Measurements from ENCODE around the gene CCL4L2. TPM values are rescaled to one million over a fixed set of nuclear protein-coding genes. Genes with fewer than 3 reads are reported as not detected.
"Not testable (repeated sequence)": the region's sequence is repeated elsewhere in the genome, so short reads cannot be mapped to it uniquely, and the experiment has no call there.

CCL4L2 gene
- total RNA-seq, 4 donors from 2014 or later, result 1.1 TPM; not detected in 3

DNA sequence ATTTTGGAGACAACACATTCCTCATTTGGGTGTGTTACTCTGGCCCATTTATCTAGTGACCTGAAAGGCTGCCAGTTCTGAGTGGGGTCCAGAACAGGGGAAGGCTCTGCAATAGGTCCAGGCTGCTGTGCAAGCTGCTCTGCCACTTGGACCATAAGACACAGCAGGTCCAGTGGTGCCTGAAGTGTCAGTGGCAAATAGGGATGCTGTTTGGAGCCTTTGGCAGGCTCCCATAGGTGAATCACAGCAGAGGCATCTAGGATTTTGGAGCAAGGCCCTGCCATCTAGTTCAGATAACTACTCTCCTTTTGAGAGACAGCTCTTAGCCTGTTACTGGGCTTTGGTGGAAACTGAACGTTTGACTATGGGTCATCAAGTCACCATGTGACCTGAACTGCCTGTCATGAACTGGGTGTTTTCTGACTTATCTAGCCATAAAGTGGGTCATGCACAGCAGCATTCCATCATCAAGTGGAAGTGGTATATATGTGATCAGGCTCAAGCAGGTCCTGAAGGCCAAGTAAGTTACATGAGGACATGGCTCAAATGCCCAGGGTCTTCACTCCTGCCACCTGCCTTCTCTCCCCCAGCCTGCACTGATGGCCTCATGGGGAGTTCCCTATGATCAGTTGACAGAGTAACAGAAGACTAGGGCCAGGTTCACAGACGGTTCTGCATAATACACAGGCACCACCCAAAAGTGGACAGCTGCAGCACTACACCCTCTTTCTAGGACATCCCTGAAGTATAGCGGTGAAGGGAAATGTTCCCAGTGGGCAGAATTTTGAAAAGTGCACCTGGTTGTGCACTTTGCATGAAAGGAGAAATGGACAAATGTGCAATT lies 10.1 kb downstream of the CCL4L2 start:
- DNase-seq (ENCODE audit: low spot score in 2 of 2); H3K4me3 ChIP-seq (ENCODE audit: low read depth, poor library complexity, severe bottlenecking); intact Hi-C loops (cut with DNase I; ENCODE audit: low total_unique reads): not testable (repeated sequence)
- WGBS, 2 donors, result 71 to 74% methylated on average over 3 of the region's 3 CpGs

DNA sequence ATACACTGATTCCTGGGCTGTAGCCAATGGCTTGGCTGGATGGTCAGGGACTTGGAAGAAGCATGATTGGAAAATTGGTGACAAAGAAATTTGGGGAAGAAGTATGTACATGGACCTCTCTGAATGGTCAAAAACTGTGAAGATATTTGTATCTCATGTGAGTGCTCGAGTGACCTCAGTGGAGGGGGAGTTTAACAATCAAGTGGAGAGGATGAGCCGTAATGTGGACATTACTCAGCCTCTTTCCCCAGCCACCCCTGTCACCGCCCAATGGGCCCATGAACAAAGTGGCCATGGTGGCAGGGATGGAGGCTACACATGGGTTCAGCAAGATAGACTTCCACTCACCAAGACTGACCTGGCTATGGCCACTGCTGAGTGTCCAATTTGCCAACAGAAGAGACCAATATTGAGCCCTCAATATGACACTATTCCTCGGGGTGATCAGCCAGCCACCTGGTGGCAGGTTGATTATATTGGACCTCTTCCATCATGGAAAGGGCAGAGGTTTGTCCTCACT lies 10.8 kb downstream of the CCL4L2 start:
- H3K4me3 ChIP-seq (ENCODE audit: low read depth, poor library complexity, severe bottlenecking); DNase-seq (ENCODE audit: low spot score in 2 of 2); intact Hi-C loops (cut with DNase I; ENCODE audit: low total_unique reads): not testable (repeated sequence)
- 87 to 90% methylated on average over 4 of the region's 4 CpGs for WGBS, 2 donors

DNA sequence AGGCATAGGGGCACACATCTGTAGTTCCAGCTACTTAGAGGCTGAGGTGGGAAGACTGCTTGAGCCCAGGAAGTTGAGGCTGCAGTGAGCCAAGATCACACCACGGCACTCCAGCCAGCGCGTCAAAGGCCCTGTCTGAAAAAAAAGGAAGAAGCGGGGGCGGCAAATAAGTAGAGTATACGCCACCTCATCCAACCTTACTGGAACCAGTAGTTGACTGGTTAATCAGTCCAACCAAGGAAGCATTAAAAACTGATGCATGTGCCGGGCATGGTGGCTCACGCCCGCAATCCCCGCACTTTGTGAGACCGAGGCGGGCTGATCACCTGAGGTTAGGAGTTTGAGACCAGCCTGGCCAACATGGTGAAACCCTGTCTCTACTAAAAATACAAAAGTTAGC lies 12.1 kb downstream of the CCL4L2 start:
- 89 to 91% methylated on average over 12 of the region's 12 CpGs for WGBS, 2 donors
- DNase-seq (ENCODE audit: low spot score in 2 of 2); intact Hi-C loops (cut with DNase I; ENCODE audit: low total_unique reads); H3K4me3 ChIP-seq (ENCODE audit: low read depth, poor library complexity, severe bottlenecking): not testable (repeated sequence)

DNA sequence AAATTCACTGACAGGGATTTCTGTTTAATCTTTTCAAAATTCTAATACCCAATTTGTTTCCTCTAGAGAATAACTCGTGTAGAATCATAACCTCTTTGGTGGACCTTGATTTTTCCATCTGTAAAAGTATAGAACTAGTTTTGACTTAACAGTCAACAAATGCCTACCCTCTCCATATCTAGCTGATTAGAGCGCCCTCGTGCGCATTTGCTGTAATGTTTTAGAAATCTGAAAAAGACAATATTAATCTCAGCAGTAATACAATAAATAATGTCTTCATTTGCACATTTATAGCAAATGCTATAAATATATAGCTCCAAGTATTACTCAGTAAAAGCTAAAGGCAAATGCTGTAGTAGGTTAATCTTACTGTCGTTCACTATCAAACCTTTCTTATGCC lies 18.8 kb downstream of the CCL4L2 start:
- intact Hi-C loops (cut with DNase I; ENCODE audit: low total_unique reads); DNase-seq (ENCODE audit: low spot score in 2 of 2); H3K4me3 ChIP-seq (ENCODE audit: low read depth, poor library complexity, severe bottlenecking): not testable (repeated sequence)
- WGBS, 2 donors, result 50 to 58% methylated on average over 5 of the region's 5 CpGs

DNA sequence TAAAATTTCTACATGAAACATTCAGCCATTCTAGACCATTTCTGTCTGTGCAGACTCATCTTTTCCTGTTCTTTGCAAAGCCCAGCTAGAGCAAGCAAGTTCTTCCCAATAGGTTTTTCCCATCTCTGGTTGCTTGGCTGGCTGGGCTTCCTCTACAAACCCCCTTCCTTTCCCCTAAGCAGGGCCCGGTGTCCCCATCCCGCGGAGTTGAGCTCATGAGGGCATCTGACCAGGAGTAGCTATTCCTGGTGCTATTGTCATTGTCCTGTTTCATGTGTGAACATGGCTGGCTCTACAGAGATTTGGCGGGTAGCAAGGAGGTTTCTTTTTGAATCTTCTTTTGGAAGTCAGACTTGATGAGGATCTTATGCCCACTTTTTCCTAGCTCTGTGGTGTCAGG lies 31.2 kb downstream of the CCL4L2 start:
- 77 to 78% methylated on average over 3 of the region's 4 CpGs for WGBS, 2 donors
- intact Hi-C loops (cut with DNase I; ENCODE audit: low total_unique reads); DNase-seq (ENCODE audit: low spot score in 2 of 2); H3K4me3 ChIP-seq (ENCODE audit: low read depth, poor library complexity, severe bottlenecking): not testable (repeated sequence)

Other genes starting within 250 kb of the CCL4L2 start
- gene CCL16, start 229.6 kb upstream of the CCL4L2 start, total RNA-seq, result under 1 TPM in 1 of 4 donors, not detected in 3; 0.39 TPM
- gene CCL14, start 224.3 kb upstream of the CCL4L2 start, total RNA-seq, result 10 to 100 TPM in 3 of 4 donors, 1 to 10 TPM in 1; 3.5 to 28.2 (median 17.3) TPM
- gene CCL15, start 209.5 kb upstream of the CCL4L2 start, total RNA-seq, result not detected
- 10 to 100 TPM in 1 of 4 donors, 1 to 10 TPM in 1, under 1 TPM in 1, not detected in 1; 0.95 to 11.2 (median 3.9) TPM for gene CCL23, start 193.1 kb upstream of the CCL4L2 start, total RNA-seq
- under 1 TPM in 1 of 4 donors, not detected in 3; 0.19 TPM for gene CCL18, start 146.8 kb upstream of the CCL4L2 start, total RNA-seq
- 1 to 10 TPM in 1 of 4 donors, under 1 TPM in 1, not detected in 2; 0.79 to 2.9 TPM for gene CCL3, start 120.9 kb upstream of the CCL4L2 start, total RNA-seq
- gene CCL4, start 107.2 kb upstream of the CCL4L2 start, total RNA-seq, result under 1 TPM in 3 of 4 donors, not detected in 1; 0.29 to 0.76 (median 0.61) TPM
- gene TBC1D3B, start 34.4 kb upstream of the CCL4L2 start, total RNA-seq, result 1 to 10 TPM in 3 of 4 donors, under 1 TPM in 1; 0.76 to 9.4 (median 5.8) TPM
- gene CCL3L1, start 14.3 kb upstream of the CCL4L2 start, total RNA-seq, result not detected
- 1 to 10 TPM in 1 of 4 donors, under 1 TPM in 1, not detected in 2; 0.34 to 1.5 TPM for gene TBC1D3I, start 53.5 kb downstream of the CCL4L2 start, total RNA-seq
- gene TBC1D3G, start 112.8 kb downstream of the CCL4L2 start, total RNA-seq, result 1 to 10 TPM in 1 of 4 donors, not detected in 3; 3.6 TPM
- gene TBC1D3H, start 177.4 kb downstream of the CCL4L2 start, total RNA-seq, result not detected